Hematopoietic multipotent progenitor cell treated with erythropoietin and hydrocortisone succinate and interleukin-3 and kit ligand, for 6 days (in vitro differentiated cells): Measurements from ENCODE around the gene LRATD1.
A peak's percentile ranks its signal among the peaks of the same experiment; 100 is the strongest.

Source experiments
- DNase-seq: peaks from one replicate; pipeline ENCODE4 v3.0.0-alpha.2; 2015

LRATD1 gene

GRCh38 chr2:14634182-14634488 lies 1.6 kb downstream of the LRATD1 start:
- no peak for DNase-seq

- DNase-seq = peak; percentile 65
Observed at GRCh38 chr2:14634489-14635390, 2.2 kb downstream of the LRATD1 start.

DNA sequence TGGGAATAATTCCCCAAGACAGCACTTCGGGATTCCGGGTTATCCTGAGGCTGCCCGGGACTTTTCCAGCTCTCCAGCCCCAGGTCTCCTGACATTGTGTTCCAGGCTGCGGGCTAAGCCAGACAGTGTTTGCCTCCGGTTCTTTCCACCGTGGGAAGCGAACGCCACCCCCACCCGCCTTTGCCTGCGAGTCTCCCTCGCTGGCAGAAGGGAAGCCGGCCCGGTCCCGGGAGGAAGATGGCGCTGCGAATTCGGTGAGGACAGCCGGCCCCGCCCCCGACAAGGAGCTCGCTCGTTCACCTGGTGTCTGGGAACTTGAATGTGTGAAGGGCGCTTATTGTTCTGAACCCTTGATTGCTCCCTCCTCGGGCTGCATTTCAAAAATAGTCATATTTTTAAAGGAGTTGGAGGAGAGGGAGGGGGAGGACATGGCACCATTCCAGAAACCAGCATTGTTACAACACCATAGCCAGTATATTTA lies 2.9 kb downstream of the LRATD1 start:
- DNase-seq = no peak

- no peak for DNase-seq
Observed at GRCh38 chr2:14638488-14638887, 6.0 kb downstream of the LRATD1 start.

DNA sequence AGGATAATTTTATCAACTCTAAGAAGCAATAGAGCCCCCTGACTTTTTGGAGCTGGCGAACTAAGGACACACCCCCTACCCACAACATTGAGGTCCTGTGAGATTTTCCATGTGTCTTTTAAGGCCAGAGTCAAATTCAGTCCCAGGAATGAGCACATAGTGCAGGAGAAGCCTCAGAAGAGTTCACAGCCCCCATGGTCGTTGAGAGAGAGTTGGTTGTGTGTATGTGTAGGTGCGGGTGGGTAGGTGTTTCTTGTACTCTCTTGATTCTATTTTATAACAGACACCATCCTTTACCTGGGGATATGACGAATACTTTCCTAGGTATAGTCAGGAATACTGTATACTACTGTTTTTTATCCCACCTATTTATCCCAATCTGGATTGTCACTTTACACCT lies 8.6 kb downstream of the LRATD1 start:
- no peak for DNase-seq

GRCh38 chr2:14642499-14642898 lies 10.0 kb downstream of the LRATD1 start:
- DNase-seq = no peak

DNA sequence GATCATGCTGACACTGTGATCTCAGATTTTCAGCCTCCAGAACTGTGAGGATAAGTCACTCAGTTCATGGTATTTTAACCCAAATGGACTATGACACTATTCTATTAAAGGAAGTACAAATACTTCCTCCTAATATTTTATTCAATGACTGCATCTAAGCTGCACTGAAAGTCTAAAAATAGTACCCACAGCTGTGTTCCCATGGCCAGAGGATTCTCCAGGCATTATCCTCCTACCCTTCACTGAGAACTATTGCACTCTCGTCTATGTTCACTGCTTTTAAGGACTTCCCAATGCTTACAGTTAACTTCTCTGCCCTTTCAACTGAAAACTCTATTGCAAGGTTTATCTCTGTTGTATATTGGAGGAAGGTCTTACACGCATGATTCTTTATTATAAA lies 15.2 kb downstream of the LRATD1 start:
- DNase-seq = no peak

DNA sequence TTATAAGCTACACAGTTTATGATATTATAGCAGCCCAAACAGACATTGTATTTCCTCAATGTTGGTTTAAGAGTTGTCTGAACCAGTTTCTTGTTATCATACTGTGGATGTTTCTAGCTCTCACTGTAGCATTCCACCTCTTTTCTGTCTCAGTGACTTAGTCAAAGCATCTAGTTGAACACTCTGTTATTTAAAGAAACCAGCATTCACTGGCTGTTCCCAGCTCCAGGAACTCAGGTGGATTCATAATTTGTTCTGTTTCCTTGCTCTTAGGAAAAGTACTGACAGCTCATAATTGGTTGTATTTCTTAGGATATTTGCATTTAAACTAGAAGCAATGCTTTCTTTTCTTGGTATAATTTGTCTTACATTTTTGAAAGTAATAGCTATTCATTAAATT lies 17.5 kb downstream of the LRATD1 start:
- DNase-seq = no peak

GRCh38 chr2:14654835-14655282 lies 22.3 kb downstream of the LRATD1 start:
- DNase-seq = no peak

GRCh38 chr2:14656146-14656545 lies 23.6 kb downstream of the LRATD1 start:
- no peak for DNase-seq

DNA sequence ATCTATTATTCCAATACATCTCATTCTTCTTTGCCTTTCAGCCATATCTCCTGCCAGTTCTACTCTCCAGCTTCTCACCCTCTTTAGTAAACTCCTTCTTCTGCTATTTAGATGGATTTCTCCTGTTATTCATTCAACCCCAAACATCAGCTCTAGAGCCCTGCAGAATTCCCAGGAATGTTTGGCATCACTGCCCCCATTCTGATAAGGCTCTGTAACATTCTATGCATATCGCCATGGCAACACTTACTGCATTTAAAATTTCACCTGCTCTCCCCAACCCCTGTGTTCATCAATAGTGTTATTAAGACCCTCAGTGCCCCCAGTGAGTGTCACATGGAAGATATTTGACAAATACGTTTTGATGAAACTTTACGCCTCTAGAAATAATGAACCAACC lies 28.6 kb downstream of the LRATD1 start:
- DNase-seq = no peak

DNA sequence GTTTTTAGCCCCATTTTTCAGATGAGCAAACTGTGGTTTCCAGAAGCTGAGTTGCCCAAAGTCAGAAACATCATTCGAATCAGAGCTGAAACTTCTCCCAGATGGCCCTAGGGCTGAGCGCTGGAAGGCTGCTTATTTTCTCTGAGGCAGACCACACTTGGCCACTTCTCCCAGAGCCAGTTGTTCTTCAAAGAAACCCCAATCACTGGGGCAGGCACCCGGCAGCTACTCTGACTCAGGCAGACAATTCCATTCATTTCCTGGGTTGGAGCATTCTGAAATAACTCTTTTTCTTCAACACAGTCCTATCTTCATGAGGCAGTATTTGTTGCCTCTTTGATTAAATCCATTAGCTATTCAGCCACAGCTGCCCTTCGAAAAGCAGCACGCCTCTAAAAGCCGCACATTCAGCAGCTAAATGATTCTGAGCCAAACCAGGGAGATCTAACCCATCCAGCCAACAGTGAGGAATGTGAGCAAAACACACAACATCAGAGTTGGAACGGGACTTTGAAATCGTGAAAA lies 40.9 kb downstream of the LRATD1 start:
- DNase-seq = no peak

GRCh38 chr2:14675489-14675888 lies 43.0 kb downstream of the LRATD1 start:
- DNase-seq = no peak

DNA sequence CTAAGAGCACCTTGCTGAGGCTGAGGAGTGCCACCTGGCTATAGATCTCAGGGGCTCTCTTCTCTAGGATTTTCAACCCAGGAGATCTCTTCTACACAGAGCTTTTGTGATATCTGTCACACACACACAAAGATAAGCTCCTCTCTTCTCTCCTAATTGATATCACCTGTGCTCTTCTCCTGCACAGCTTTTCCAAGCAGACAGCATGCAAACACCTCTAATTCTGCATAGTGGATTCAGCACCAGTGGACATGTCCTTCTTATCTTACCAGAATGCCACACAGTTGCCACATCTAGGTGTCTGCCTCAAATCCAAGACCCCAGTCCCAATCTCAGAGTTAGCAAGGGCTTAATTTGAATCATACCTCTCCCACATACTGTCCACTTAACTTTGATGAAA lies 43.9 kb downstream of the LRATD1 start:
- DNase-seq = no peak

- peak; percentile 4 for DNase-seq
Observed at GRCh38 chr2:14677039-14677438, 44.5 kb downstream of the LRATD1 start.

DNA sequence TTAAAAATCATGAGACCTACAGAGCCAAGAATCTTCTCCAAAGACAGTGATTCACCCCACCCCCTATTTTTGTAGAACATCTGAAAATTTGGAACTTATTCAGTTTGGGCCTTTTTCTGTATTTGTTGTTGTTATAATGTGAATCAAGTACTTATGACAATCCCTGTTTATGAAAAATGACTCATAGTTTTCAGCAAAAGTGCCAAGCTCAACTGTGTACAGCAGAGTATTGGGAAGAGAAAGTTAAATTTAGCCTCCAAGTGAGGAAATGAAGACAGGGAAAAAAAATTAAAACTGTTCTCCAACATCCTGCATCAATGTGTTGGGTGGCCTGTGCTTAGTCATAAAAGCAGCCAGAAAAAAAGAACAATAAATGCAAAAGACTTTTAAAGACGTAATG lies 46.2 kb downstream of the LRATD1 start:
- no peak for DNase-seq

- no peak for DNase-seq
Observed at GRCh38 chr2:14681608-14682007, 49.1 kb downstream of the LRATD1 start.
